SK-N-SH (cell line): ENCODE measurements around the gene GPR61. TPM values are rescaled to one million over a fixed set of nuclear protein-coding genes. Genes with fewer than 3 reads are reported as not detected.

Source experiments
- CTCF ChIA-PET: fragments of 300-600, 350-600 bp; formaldehyde crosslinking; extraction: SDS; loops from one replicate; lab custom pipeline; 2021; lab: Yijun Ruan, JAX
- POLR2A ChIA-PET: fragments of 350-600 bp; sonication (Branson Sonifier 250); formaldehyde crosslinking; extraction: SDS; loops from one replicate; lab custom pipeline; 2020; ENCODE audit warnings: antibody characterized with exemption, inconsistent platforms; lab: Yijun Ruan, JAX
- DNase-seq: peaks from one replicate; pipeline ENCODE4 v3.0.0; 2012
- H2AFZ ChIP-seq: fragments of 200-600 bp; sonication (generic); 2 replicates; pipeline ENCODE4 v1.8.1; 2016; ENCODE audit warnings: antibody characterized with exemption, mild to moderate bottlenecking, low read depth
- H3F3A ChIP-seq: fragments of 200-600 bp; sonication (generic); replicated peaks from 2 replicates; pipeline ENCODE3; 2016; ENCODE audit warnings: antibody characterized with exemption, mild to moderate bottlenecking; ENCODE audit not compliant: insufficient read depth
- H3K27ac ChIP-seq, 2 experiments: fragments of 200-500 bp in 1 of 2; fragments of 200-600 bp in 1 of 2; sonication (Bioruptor generic) in 1 of 2; sonication (generic), shearing (Covaris generic) in 1 of 2; 2 replicates each; pipeline versions ENCODE4 v1.5.1 to v1.6.1; 2014 to 2016; ENCODE audit warnings: low read depth in 2 of 2, inconsistent platforms in 1 of 2, low read length in 1 of 2, mild to moderate bottlenecking in 1 of 2, mixed read lengths in 1 of 2
- H3K27me3 ChIP-seq: fragments of 200-600 bp; sonication (generic), shearing (Covaris generic); 2 replicates; pipeline ENCODE4 v1.6.1; 2016; ENCODE audit warnings: mixed run types; ENCODE audit not compliant: insufficient read depth
- H3K36me3 ChIP-seq, 2 experiments: fragments of 200-500 bp in 1 of 2; fragments of 200-600 bp in 1 of 2; sonication (Bioruptor generic) in 1 of 2; sonication (generic) in 1 of 2; replicated peaks in 1 of 2; 2 replicates each; pipeline versions ENCODE3 to v1.5.1; 2014 to 2016; ENCODE audit warnings: low read length in 1 of 2, mild to moderate bottlenecking in 1 of 2; ENCODE audit not compliant: insufficient read depth in 2 of 2, control insufficient read depth in 1 of 2
- H3K4me1 ChIP-seq, 2 experiments: fragments of 200-500 bp in 1 of 2; fragments of 200-600 bp in 1 of 2; sonication (Bioruptor generic) in 1 of 2; sonication (generic), shearing (Covaris generic) in 1 of 2; 2 replicates each; pipeline versions ENCODE4 v1.5.1 to v1.6.1; 2014 to 2016; ENCODE audit warnings: low read depth in 1 of 2, low read length in 1 of 2, mixed run types in 1 of 2; ENCODE audit not compliant: insufficient read depth in 2 of 2, control insufficient read depth in 1 of 2
- H3K4me2 ChIP-seq: fragments of 200-600 bp; sonication (generic), shearing (Covaris generic); 2 replicates; pipeline ENCODE4 v1.6.1; 2017; ENCODE audit warnings: mixed run types
- H3K4me3 ChIP-seq, 2 experiments: fragments of 200-500 bp in 1 of 2; fragments of 200-600 bp in 1 of 2; sonication (Bioruptor generic) in 1 of 2; sonication (generic), shearing (Covaris generic) in 1 of 2; 2 replicates each; pipeline versions ENCODE4 v1.5.1 to v1.8.1; 2014 to 2016; ENCODE audit warnings: low read depth in 2 of 2, inconsistent platforms in 1 of 2, low read length in 1 of 2, mild to moderate bottlenecking in 1 of 2, mixed read lengths in 1 of 2, moderate library complexity in 1 of 2
- H3K79me2 ChIP-seq: fragments of 200-600 bp; sonication (generic); 2 replicates; pipeline ENCODE4 v1.8.1; 2017; ENCODE audit warnings: mild to moderate bottlenecking; ENCODE audit not compliant: insufficient read depth
- H3K9ac ChIP-seq: fragments of 200-600 bp; sonication (generic); 2 replicates; pipeline ENCODE4 v1.6.1; 2017; ENCODE audit warnings: mixed run types
- H3K9me2 ChIP-seq: fragments of 200-600 bp; sonication (generic); 2 replicates; pipeline ENCODE4 v1.6.1; 2017; ENCODE audit warnings: mixed run types
- H3K9me3 ChIP-seq: fragments of 200-600 bp; sonication (generic); 2 replicates; pipeline ENCODE4 v1.6.1; 2017; ENCODE audit warnings: mixed run types, mild to moderate bottlenecking, moderate library complexity
- H4K20me1 ChIP-seq: fragments of 200-600 bp; sonication (generic); 2 replicates; pipeline ENCODE4 v1.6.1; 2017; ENCODE audit warnings: mild to moderate bottlenecking, mixed run types; ENCODE audit not compliant: insufficient read depth
- CHD2 ChIP-seq: fragments of 150-350 bp; IDR thresholded peaks from 2 replicates; pipeline ENCODE4 v1.6.1; 2018; ENCODE audit warnings: low read length; ENCODE audit not compliant: partially characterized antibody
- ELF1 ChIP-seq: IDR thresholded peaks from 2 replicates; pipeline ENCODE4 v1.4.0; 2012
- EP300 ChIP-seq, 2 experiments: IDR thresholded peaks; 2 replicates each; pipeline versions ENCODE4 v1.4.0 to v1.6.1; 2012; ENCODE audit warnings: borderline replicate concordance in 1 of 2, low read depth in 1 of 2, low read length in 1 of 2
- EZH2phosphoT487 ChIP-seq: fragments of 200-600 bp; sonication (generic); IDR thresholded peaks from 2 replicates; pipeline ENCODE4 v1.6.1; 2017; ENCODE audit warnings: low read depth, mixed run types, mild to moderate bottlenecking, antibody characterized with exemption, moderate library complexity, borderline replicate concordance
- FOSL2 ChIP-seq: IDR thresholded peaks from 2 replicates; pipeline ENCODE4 v1.4.0; 2012; ENCODE audit warnings: low read depth, mild to moderate bottlenecking, moderate library complexity, borderline replicate concordance
- FOXJ3 ChIP-seq: sonication (generic); formaldehyde crosslinking; IDR thresholded peaks from 2 replicates; pipeline ENCODE4 v1.5.1; 2020; ENCODE audit warnings: mild to moderate bottlenecking, missing genetic modification reagents
- GATA2 ChIP-seq: sonication (generic); formaldehyde crosslinking; IDR thresholded peaks from 2 replicates; pipeline ENCODE4 v1.5.0; 2020; ENCODE audit warnings: mild to moderate bottlenecking, missing genetic modification reagents
- MEF2A ChIP-seq: IDR thresholded peaks from 2 replicates; pipeline ENCODE4 v1.4.0; 2012; ENCODE audit warnings: low read depth, borderline replicate concordance
- NFIC ChIP-seq: IDR thresholded peaks from 2 replicates; pipeline ENCODE4 v1.4.0; 2012; ENCODE audit warnings: borderline replicate concordance
- POLR2AphosphoS5 ChIP-seq: IDR thresholded peaks from 2 replicates; pipeline ENCODE4 v1.6.1; 2012; ENCODE audit warnings: low read depth, low read length
- RCOR1 ChIP-seq: fragments of 150-350 bp; IDR thresholded peaks from 2 replicates; pipeline ENCODE4 v1.6.1; 2017; ENCODE audit warnings: antibody characterized with exemption, low read length
- SMC3 ChIP-seq: IDR thresholded peaks from 2 replicates; pipeline ENCODE4 v1.6.1; 2012; ENCODE audit warnings: low read depth, low read length, improper control_type of control experiment
- TCF12 ChIP-seq: IDR thresholded peaks from 2 replicates; pipeline ENCODE4 v1.4.0; 2012
- TEAD4 ChIP-seq: IDR thresholded peaks from 2 replicates; pipeline ENCODE4 v1.4.0; 2012; ENCODE audit warnings: mild to moderate bottlenecking, borderline replicate concordance; ENCODE audit not compliant: insufficient read depth
- YY1 ChIP-seq: IDR thresholded peaks from 2 replicates; pipeline ENCODE4 v1.4.0; 2012; ENCODE audit warnings: low read depth, mild to moderate bottlenecking
- WGBS: methylation state at CpG from one replicate; pipeline ENCODE4 v1.1.6; 2017; ENCODE audit warnings: low lambda C conversion rate; 5-methylcytosine and 5-hydroxymethylcytosine counted together
- polyA plus RNA-seq, 3 experiments: library from polyadenylated mRNA; depleted of rRNA; stranded (reverse); fragments of >200 nt; gene quantifications; 2 replicates each; pipeline ENCODE4 v1.2.3, GENCODE V29; 2012
- TF ChIP-seq, protein P1 (sequence below): IDR thresholded peaks from 2 replicates; pipeline ENCODE4 v1.4.0; 2012; ENCODE audit warnings: low read depth
- TF ChIP-seq, protein P2 (sequence below): fragments of 150-350 bp; IDR thresholded peaks from 2 replicates; pipeline ENCODE4 v1.6.1; 2016; ENCODE audit warnings: mild to moderate bottlenecking, low read depth, low read length
- TF ChIP-seq, protein P3 (sequence below): IDR thresholded peaks from 2 replicates; pipeline ENCODE4 v1.4.0; 2012; ENCODE audit warnings: low read depth, borderline replicate concordance
- TF ChIP-seq, protein P4 (sequence below): IDR thresholded peaks from 2 replicates; pipeline ENCODE4 v1.6.1; 2012; ENCODE audit warnings: mild to moderate bottlenecking, low read depth, low read length, moderate library complexity

The GPR61 gene
- polyA plus RNA-seq, 1 of the 3 experiments (the other 2 are of a cell fraction) = not detected

DNA sequence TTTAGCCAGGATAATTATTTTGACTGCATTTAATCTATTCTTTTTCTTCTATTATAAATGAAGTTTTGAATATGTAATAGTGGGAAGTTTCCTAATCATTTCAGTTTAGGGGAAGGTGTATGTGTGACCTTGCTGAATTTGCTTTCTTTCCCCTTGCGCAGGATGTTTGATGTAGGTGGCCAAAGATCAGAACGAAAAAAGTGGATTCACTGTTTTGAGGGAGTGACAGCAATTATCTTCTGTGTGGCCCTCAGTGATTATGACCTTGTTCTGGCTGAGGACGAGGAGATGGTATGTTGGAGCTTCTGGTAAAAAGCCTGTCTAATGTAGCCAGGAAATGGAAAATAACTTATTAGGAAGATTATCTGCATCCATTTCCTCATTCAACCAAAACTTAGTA is 46.4 kb downstream of the GPR61 start (continued):
- TF ChIP-seq ELF1 (no peak), YY1 (no peak), RCOR1 (no peak)

DNA sequence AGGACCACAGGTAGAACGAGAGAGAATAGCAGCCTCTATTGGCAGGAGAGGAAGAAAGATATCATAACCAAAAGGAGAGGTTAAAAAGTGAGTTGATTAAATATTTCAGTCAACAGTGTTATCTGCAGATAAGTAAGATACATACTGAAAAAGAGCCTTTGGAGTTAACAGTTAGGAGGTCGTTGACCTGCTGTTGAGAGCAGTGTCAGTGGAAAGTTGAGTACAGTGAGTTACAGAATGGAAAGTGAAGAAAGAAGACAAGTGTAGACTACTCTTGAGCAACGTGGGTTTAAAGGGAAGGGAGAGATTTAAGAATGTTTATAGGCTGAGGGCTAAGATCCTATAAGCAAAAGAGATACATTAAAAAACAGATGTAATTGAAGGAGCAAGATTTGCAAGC is 49.5 kb downstream of the GPR61 start:
- no peak for DNase-seq
- WGBS = 94% methylated on average over 3 of the region's 3 CpGs

More for the DNA sequence above, 49.5 kb downstream of the GPR61 start:
- Histone ChIP-seq H3K36me3 (peaks cover 86 to 90% of the 10 kb centered on the region in 2 experiments), H3K4me2 (no peak overlapping the region), H3K9me2 (no peaks in the 10 kb centered on the region), H3K4me1 (no peaks in the 10 kb centered on the region), H3F3A (peaks cover 6% of the 10 kb centered on the region), H3K27ac (no peak overlapping the region), H3K9me3 (no peaks in the 10 kb centered on the region), H3K9ac (no peak overlapping the region), H2AFZ (no peak overlapping the region), H3K27me3 (no peaks in the 10 kb centered on the region), H3K79me2 (peaks cover 32% of the 10 kb centered on the region), H3K4me3 (no peak overlapping the region), H4K20me1 (no peaks in the 10 kb centered on the region)
- CTCF ChIA-PET = no interaction called here
- TF ChIP-seq TCF12 = no peak
- TF ChIP-seq CHD2 = no peak
- no peak for TF ChIP-seq SMC3
- TF ChIP-seq POLR2AphosphoS5 = no peak
- TF ChIP-seq TEAD4 = no peak
- TF ChIP-seq, protein P1, sequence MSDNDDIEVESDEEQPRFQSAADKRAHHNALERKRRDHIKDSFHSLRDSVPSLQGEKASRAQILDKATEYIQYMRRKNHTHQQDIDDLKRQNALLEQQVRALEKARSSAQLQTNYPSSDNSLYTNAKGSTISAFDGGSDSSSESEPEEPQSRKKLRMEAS = no peak
- TF ChIP-seq, protein P2, sequence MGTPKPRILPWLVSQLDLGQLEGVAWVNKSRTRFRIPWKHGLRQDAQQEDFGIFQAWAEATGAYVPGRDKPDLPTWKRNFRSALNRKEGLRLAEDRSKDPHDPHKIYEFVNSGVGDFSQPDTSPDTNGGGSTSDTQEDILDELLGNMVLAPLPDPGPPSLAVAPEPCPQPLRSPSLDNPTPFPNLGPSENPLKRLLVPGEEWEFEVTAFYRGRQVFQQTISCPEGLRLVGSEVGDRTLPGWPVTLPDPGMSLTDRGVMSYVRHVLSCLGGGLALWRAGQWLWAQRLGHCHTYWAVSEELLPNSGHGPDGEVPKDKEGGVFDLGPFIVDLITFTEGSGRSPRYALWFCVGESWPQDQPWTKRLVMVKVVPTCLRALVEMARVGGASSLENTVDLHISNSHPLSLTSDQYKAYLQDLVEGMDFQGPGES = no peak
- TF ChIP-seq RCOR1 = no peak
- TF ChIP-seq, protein P3, sequence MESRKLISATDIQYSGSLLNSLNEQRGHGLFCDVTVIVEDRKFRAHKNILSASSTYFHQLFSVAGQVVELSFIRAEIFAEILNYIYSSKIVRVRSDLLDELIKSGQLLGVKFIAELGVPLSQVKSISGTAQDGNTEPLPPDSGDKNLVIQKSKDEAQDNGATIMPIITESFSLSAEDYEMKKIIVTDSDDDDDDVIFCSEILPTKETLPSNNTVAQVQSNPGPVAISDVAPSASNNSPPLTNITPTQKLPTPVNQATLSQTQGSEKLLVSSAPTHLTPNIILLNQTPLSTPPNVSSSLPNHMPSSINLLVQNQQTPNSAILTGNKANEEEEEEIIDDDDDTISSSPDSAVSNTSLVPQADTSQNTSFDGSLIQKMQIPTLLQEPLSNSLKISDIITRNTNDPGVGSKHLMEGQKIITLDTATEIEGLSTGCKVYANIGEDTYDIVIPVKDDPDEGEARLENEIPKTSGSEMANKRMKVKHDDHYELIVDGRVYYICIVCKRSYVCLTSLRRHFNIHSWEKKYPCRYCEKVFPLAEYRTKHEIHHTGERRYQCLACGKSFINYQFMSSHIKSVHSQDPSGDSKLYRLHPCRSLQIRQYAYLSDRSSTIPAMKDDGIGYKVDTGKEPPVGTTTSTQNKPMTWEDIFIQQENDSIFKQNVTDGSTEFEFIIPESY = no peak
- TF ChIP-seq FOXJ3 (CRISPR knock-in tag) = no peak
- no peak for TF ChIP-seq EZH2phosphoT487
- TF ChIP-seq EP300 (IDR thresholded peaks at IDR 0.05; ENCODE audit: borderline replicate concordance in 1 of 2, low read depth in 1 of 2, low read length in 1 of 2) = no peak
- TF ChIP-seq FOSL2 = no peak
- TF ChIP-seq GATA2 (CRISPR knock-in tag) = no peak
- TF ChIP-seq, protein P4, sequence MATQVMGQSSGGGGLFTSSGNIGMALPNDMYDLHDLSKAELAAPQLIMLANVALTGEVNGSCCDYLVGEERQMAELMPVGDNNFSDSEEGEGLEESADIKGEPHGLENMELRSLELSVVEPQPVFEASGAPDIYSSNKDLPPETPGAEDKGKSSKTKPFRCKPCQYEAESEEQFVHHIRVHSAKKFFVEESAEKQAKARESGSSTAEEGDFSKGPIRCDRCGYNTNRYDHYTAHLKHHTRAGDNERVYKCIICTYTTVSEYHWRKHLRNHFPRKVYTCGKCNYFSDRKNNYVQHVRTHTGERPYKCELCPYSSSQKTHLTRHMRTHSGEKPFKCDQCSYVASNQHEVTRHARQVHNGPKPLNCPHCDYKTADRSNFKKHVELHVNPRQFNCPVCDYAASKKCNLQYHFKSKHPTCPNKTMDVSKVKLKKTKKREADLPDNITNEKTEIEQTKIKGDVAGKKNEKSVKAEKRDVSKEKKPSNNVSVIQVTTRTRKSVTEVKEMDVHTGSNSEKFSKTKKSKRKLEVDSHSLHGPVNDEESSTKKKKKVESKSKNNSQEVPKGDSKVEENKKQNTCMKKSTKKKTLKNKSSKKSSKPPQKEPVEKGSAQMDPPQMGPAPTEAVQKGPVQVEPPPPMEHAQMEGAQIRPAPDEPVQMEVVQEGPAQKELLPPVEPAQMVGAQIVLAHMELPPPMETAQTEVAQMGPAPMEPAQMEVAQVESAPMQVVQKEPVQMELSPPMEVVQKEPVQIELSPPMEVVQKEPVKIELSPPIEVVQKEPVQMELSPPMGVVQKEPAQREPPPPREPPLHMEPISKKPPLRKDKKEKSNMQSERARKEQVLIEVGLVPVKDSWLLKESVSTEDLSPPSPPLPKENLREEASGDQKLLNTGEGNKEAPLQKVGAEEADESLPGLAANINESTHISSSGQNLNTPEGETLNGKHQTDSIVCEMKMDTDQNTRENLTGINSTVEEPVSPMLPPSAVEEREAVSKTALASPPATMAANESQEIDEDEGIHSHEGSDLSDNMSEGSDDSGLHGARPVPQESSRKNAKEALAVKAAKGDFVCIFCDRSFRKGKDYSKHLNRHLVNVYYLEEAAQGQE = no peak
- TF ChIP-seq MEF2A = no peak
- TF ChIP-seq NFIC = no peak
- POLR2A ChIA-PET = no interaction called here
